Stimulated activated CD4-positive, alpha-beta T cell treated with anti-CD3 and anti-CD28 coated beads, TNF-alpha, amount 100 ng/mL, for 24 hours (primary cell): ENCODE results near the gene SYT9.

Experiments
- DNase-seq, 3 experiments: peaks; one replicate each; pipeline ENCODE4 v3.0.0-alpha.2; 2020; ENCODE audit warnings: low read depth in 3 of 3

Gene SYT9

DNA sequence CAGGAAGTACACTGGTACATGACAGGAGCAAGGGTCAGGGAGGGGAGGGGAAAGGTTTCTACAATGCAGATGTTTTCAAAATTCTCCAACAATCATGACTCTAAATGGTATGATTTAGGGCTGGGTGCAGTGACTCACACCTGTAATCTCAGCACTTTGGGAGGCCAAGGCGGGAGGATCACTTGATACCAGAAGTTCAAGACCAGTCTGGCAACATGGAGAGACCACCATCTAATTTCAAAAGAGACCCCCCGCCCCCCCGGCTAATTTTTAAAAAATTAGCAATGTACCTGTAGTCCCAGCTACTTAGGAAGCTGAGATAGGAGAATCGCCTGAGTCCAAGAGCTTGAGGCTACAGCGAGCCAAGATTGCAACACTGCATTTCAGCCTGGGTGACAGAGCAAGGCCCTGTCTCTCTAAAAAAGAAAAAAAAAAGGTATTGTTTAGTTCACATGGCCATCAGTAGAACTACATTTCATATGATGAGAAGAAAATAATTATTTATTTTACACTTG lies 217.7 kb downstream of the SYT9 start:
- no peak for DNase-seq

DNA sequence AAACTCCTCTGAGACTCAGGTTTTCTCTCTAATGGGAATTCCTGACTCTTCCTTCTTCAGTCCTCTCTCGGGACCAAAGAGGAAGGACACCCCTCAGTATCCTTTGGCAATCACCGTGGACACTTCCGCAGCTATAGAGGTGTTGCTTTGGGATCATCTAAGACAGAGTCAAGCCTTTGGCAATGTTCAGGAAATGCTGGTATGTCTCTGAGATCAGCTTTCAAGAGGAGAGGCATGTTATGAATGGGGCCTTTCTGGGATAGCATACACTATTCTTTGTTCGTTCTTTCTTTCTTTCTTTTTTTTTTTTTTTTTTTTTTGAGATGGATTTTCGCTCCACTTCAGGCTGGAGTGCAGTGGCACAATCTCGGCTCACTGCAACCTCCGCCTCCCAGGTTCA lies 219.4 kb downstream of the SYT9 start:
- no peak for DNase-seq

DNA sequence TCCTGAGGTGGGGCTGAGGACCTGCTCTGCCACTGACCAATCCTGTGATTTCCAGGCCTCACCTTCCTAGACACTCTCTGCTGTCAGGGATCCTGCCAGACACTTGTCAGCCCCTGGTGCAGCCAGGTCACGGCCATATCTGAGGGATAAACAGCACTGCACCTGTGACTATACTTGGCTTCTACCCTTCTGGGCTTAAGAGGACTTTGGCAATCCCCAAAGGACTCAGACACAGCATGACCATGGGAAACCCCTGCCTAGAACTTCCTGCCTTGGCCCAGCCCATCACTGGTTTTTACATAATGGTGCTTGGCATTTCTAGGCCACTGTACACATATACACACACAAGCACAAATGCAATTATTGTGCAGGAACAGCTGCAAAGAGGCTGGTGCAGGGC lies 222.0 kb downstream of the SYT9 start:
- no peak for DNase-seq

DNA sequence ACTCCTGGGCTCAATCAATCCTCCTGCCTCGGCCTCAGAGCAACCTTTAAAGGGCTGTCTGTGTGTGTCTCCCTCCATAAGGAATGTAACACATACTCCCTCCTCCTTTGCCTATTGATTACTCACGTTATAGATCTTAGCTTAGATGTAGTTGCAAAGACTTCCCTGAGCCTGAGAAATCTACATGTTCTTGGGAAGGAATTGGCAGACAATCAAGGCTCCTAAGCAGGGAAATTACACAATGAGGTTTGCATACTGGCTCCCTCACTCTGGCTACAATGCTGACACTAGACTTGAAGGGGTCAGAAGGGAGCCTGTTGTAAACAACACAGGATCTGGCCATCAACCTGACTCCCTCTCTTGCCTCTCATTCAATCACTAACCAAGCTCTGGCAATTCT lies 228.4 kb downstream of the SYT9 start:
- no peak for DNase-seq

DNA sequence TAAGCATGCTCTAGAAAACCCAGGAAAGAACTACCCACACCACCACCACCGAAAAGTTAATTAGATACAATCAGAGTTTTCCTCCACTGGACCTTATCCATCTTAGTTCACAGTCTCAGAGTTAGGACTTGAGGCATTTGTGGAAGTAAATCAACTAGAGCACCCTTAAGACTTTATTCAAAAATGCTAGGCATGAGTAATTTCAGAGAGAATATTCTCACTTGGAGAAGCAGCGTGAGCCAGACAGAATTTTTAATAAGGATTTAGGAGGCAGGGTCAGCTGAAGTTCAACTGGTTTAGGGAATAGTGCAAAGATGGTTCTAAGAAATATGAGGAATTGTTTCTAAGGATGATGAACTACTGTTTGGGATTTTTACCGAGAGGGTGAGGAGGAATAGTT lies 232.4 kb downstream of the SYT9 start:
- no peak for DNase-seq

DNA sequence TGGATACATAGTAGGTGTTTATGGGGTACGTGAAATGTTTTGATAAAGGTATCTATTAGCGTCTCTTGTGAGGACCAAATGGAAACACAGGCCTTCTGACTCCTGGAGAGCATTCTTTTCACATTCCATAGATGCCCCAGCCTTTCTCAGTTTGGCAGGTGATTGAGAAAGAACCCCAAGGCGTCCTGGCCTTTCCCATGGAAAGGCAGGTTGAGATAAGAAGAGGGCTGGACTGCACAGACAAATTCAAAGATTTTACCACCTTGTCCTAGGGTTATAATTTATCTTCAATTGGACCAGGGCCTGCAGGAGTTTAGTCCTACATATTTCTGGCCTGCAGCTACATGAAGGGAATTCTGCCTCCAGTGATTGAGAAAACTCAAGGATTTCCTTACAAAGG lies 232.9 kb downstream of the SYT9 start:
- DNase-seq, result no peak

DNA sequence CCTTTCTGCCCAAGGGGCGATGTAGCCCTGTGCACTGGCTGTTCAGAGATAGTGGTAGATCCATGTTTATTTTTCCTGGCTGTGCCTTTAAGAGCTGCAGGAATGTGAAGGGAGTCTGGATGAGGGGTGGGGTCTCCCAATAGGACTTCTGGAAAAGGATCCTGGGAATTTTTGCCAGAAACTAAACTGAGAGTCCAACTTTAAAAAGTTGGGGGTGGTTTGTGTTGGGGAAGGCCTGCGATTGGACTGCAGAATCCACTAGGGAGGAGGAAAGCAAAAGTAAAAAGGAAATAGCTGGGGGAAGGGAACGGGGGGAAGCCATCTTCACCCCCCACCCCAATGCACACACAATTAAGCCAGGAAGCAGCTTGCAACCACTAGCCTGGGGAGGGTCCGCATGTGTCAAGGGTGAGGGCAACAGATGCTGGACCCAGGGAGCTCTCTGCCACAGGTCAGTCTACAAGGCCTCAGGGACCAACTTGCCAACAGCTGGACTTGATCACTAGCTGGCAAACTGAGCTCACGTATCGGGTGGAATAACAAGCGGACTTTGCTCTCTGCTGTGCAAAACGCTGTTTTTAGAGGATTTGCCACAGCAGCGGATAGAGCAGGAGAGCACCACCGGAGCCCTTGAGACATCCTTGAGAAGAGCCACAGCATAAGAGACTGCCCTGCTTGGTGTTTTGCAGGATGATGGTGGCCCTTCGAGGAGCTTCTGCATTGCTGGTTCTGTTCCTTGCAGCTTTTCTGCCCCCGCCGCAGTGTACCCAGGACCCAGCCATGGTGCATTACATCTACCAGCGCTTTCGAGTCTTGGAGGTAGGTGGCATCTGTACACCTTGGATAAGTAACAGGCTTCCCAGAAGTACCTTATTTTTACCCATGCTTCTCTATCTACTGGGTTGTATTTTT lies 233.7 kb downstream of the SYT9 start, which contains the start of gene OLFML1:
Gene OLFML1 (plus strand): TSS at position 321 of the 912 bp plus-strand sequence. CDS start 370 bp downstream, at position 691.
- DNase-seq, result no peak

DNA sequence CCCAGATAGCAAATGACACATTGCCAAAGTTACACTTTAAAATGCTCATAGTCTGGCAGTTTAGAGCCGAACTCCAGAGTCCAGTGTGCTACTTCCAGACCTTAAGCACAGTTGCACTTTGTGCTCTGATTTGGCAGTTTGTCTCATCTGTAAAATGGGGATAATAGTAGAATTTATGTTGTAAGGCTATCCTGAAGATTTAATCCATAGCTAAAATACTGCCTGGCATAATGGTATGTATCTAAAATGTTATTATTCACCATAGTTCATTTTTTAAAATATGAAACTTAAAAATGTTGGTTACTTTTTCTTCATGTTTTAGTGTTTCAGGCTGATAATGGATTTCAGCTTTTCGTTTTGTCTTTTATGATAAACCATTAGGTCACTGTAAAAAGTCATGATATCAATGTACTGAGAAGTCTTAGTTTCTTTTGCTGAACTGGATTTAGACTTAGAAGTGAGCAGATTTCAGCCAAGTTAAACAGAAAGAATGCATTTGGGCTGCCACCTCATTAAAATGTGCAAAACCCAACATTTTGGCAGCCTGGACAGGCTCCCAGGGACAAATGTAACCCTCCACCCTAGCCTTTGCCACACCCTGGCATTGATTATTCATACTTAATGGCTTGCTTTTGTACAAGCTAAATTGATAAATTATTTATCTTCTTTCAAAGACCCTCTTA lies 234.5 kb downstream of the SYT9 start:
- DNase-seq, result no peak

DNA sequence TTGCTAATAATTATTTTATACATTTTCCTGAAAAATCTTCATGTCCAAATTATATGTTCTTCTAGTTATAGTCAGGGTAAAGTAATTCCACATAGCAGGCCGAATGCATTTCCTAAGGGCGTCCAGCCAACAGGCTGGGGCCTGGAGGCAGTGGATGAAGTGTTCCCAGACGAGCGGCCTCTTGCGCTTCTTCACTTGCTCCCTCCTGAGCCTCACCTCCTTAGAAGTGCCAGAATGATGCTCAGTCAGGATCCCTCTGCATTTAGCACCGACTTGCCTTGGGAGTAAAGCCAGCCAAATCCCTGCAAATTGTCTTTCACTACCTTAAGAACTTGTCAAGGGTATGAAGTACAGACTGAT lies 235.1 kb downstream of the SYT9 start:
- no peak for DNase-seq

DNA sequence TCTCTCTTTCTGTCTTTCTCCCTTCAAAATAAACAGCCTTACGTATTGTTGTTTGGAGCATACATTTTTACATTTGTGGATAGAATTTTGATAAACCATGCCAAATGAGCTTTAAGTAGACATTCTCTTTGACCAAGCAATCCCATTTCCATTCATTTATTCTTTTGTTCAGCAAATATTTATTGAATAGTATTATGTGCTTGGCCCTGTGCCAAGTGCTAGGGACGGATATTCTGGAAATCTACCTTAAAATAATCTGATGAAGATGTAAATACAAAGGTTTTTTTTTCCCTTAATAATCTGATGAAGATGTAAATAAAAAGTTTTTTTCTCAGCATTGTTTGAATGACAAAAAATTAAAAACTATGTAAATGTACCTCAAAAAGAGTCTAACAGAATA lies 235.7 kb downstream of the SYT9 start:
- DNase-seq, result no peak

DNA sequence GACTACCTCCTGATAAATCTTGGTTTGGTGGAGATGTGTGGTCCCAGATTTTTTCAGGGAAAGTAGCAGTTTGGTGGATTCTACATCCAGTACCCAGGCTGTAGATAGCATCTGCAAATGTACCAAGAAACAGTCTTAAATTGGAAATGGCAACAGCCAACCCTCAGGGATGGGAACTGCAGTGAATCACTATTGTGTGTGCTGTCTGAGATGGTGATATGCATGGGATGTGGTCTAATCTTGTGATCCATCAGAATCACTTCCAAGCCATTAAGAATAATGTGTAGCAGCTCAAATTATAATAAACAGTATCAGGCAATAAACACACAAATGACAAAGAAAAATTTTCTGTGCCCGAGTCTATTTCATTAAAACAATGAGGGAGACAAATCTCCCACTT lies 237.0 kb downstream of the SYT9 start:
- no peak for DNase-seq

DNA sequence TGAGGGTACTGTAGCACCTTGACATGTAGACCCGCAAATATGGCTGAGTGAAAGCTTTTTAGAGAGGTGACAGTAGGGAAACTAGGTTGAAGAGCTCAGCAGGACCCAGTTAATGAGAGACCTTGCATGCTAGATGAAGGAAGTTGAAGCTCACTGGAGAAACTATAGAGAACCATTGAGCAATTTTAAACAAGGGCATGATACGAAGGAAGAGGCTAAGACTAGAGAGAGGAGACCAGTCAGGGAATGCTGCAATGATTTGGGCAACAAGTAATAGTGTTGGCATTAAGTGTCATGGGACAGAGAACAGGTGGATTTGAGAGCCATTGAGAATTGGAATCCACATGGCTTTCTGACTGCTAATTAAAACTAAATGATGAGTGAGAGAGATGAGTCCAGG lies 237.7 kb downstream of the SYT9 start:
- DNase-seq, result no peak

DNA sequence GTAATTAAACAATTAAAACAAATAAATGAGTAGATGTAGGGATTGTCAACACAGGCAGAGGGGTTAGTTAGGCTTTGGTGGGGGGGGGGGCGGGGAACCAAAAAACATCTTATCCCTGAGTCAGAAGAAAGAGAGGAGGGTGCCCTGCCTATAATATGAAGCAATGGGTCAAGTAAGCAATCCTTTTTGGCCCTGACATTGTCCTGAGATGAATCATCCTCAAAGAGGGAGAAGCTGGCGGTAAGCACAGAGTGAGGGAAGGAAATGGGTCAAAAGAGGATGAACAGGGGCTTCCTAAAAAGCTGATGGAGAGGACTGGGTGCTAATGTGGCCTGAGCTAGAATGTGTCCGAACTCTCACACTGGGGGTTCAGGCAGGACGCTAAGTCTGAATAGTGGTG lies 238.3 kb downstream of the SYT9 start:
- DNase-seq, result no peak

DNA sequence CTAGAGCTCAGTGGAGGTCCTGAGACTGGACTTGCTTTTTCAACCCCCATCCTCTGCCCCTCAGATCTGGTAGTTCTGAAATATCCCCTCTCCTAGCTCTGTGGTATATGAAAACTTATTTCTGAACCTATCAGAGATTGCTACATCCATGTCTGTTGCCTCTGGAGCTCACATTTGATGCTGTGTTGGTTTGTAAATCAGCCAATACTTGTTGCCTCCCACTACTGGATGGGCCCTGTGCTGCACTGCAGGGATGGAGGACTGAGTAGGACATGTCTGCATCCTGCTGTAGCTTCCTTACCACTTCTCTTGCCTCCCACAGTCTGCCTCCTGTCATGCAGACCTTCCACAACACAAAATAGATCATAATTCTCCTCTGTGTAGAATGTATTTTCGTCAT lies 238.8 kb downstream of the SYT9 start:
- no peak for DNase-seq

DNA sequence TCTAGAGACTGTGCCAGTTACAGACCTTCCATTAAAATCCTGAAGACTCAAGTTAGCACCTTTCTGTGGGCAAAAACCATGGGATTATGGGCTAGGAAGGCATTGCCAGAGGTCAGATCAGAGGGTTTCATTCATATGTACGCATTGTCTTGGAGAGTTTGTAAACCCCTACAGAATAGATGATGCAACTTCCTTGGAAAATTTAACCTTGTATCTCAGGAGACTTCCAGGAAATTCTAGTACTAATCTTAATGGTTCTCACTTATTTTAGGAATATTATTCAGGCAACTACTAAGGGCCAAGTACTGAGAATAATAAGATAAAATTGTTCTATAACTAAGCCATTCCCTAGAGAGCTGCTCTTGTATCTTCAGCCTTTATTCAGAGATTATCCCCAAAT lies 240.5 kb downstream of the SYT9 start:
- DNase-seq, result no peak

DNA sequence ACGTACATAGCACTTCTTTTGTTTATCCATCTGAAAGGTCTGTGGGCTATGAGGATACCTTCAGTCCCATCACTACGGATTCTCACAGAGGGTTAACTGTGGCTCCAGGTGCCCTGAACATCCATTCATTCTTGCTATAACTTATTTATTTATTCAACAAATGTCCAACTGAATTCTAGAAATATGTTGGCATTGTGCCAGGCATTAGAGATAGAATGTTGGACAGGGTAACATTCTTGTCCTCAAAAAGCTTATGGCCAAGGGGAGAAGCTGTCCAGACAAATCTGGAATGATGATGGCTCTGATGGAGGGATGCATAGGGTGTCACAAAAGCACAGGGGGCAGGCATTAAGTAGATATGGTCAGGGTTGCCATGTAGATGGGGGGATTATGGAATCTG lies 242.0 kb downstream of the SYT9 start:
- no peak for DNase-seq

DNA sequence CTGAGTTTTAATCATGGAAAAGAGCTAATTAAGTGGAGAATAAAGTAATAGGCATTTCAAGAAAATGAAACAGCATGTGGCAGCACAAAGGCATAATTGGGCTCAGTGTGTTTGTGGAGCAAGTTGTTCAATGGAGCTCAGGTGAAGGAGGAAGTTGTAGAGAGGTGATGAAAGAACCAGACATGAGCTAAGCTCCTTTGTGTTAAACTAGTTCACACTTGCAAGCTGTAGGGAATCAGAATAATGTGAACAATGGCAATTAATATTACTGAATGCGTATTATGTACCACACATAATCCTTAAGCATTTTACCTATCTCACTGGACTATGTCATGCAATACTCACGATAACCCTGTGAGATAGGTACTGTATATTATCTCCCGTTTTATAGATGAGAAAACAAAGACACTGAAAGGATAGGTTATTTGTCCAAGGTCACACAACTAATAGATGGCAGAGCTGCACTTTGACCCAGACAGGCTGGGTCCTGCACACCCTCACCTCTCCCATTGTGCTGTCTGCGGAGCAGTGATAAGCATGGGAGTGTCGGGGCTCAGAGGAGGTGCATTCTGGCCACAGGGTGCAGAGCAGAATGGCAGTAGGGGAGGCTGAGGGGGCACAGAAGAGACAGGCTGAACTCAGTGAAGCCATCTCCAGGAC lies 242.5 kb downstream of the SYT9 start:
- no peak for DNase-seq

DNA sequence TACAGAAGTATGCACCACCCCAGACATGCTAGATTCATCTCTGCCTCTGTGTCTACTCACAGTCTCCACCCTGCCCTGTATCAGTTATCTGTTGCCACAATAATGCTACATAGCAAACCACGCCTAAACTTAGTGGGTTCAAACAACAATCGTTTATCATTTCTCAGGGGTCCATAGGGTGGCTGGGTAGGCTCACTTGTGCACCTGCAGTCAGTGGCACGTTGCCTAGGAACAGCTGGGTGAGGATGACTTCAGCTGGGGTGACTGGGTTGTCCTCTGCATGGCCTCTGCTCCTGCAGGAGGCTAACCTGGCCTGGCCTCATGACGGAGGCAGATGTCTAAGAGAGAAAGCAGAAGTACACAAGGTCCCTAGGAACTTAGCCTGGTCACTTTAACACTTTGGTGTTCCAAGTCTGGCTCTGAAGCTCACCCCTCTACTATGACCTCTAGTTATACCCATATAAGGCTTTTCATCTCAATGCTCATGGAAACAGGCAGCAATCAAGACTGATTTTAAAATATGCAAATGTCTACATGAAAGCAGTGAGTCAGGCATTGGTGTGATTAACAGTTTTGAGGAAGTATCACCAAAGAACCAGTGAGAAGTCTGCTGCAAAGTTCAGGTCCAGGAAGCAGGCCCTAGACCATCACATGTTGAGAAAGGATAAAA lies 244.3 kb downstream of the SYT9 start:
- DNase-seq, result no peak

DNA sequence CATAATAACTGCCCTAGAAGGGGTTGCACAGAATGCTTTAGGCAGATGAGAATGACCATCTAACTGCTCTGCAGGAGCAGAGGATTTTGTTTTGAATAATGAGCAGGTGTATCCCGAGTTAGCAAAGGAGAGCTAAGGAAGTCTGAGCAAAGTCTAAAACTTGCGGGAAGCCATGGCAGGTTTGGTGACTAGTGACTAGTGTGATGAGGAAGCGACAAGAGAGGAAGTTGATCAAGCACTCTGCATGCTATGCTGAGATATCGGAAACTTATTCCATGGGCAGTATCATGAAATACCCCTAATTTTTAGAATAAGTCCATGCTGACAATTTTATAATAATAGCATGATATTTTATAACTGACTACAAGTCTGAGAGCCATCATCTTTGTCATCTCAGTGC lies 246.5 kb downstream of the SYT9 start:
- no peak for DNase-seq

DNA sequence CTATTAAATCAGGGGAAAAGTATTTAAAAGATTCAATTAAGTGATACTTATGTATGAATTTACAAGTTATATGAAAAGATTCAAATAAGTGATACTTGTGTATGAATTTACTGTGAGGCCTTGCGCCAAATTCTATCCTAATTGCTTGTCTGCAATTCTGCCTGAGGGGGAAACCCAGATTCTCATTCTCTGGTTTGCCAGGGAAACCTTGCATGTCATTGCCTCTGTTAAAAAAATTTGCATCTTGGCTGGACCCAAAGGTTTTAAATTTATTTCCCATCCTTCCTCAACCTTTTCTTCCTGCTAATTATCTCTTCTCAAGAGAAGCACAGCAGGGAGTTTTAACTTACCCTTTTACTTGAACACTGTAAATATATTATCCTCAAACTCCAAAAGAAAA lies 247.4 kb downstream of the SYT9 start:
- no peak for DNase-seq

DNA sequence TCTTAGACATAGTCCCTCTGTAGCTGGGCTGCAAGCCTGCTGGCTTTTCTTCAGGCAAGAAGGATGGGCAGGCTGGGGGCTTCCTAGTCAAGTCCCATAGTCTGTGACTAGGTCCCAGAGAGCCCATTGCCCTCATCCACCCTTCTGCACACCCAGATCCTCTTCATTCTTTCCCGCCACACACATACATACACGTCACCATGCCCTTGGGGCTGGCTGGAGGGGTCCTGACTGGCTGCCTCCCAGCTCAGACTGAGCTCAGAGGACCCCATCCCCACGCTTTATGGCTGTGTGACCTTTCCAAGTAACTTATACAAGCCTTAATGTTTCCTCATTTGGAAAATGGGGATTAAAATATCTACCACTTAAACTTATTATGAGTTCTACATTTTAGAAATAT lies 248.5 kb downstream of the SYT9 start:
- no peak for DNase-seq

DNA sequence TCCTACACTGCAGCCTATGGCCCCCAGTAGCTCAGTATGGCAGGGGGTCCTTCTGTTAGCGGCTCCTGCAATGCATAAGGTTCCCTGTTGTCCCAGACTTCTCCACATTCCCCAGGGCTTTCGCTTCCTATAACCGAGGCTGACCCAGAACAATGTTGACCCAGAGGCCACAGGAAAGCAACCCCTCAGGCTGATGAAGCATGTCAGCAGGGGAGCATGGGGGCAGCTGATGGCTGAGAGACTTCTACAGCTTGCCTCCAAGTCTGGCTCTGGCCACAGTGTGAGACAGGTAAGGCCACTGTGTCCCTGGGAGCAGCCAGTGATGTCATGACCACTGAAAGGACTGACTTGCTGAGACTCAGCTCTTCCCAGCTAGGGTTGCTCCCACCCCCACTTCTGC lies 249.5 kb downstream of the SYT9 start:
- DNase-seq, result no peak
